ENCODE data around the gene HLA-B.
"Not testable (repeated sequence)": the region's sequence is repeated elsewhere in the genome, so short reads cannot be mapped to it uniquely, and the experiment has no call there.

Gene HLA-B

GRCh38 chr6:31383149-31383548, 26.2 kb upstream of the HLA-B start:
- DNase-seq, result no peak

DNA sequence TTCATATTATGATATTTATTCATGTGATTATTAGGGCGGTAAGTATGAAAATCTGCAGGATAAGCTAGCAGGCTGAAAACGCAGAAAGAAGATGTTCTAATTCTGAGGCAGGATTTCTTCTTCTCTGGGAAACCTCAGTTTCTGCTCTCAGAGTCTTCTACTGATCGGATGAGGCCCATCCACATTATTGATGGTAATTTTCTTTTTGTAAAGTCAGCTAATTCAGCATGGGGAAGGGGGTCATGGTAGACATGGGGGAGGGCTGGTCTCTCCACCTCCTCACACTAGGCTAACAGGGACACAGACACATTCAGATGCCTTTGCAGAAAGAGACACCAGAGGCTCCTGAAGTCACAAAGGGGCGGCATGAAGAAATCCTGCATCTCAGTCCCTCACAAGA, 24.7 kb upstream of the HLA-B start:
- no peak for DNase-seq

DNA sequence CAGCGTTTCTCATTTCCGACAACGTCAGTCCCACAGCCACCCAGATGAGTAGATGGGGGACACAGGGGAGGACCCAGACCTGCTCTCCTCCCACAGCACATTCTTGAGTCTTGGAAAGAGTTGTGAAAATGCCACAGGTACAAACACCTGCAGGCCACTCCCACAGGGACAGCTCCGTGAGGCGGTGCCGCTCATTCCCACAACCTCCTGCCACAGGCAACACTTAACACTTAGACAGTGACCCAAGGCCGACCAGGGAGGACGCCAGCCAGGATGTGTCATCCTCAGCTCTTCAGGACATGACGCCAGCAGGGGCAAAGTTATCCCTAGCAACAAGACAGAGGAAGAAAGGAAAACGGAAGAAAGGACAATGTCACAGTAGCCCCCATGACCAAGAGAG, 22.9 kb upstream of the HLA-B start:
- DNase-seq, result no peak

DNA sequence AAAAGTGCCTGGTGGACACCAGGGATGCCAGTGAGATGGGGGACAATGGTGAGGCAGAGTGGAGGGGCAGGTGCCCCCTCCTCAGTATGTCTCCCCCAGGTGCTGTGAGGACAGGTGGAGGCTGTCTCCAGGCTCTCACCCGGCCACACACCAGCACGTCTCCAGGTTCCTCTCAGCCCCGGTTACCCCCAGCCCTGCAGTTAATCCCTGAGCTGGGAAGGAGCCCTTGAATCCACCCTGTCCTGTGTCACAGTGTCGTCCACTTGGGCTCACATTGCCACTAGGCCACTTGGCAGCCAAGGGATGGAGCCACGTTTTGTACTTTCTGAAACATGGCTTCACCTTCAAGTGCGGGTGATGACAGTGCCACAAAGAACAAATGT, 21.7 kb upstream of the HLA-B start:
- no peak for DNase-seq

DNA sequence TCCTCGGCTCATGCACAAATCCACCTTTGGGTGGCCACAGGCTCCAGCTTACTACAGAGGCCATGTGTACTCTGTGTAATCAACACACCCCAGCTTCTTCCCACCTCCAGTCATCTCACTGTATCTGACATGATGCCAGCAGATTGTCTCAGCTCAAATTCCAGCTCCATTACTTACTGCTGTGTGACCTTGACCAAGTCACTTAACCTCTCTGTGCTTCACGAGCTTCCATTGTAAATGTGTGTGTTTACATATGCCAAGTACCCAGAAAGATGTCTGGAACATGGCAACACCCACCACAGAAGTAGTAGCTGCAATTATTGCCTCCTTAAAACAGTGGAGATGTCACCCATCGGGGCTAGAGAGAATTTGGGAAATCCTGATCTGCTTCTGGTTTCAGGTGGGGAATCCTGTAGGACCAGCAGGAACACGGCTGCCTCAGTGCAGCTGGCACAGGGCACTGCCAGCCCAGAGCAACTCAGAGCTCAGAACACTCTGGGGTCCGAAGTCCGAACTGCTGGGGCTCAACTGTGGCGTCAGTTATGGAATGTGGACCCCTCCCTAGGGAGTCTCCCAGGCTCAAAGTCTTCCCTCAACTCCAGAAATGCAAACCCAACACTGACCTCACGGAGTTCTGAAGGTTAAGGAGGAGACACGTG, 21.2 kb upstream of the HLA-B start:
- DNase-seq, result no peak

DNA sequence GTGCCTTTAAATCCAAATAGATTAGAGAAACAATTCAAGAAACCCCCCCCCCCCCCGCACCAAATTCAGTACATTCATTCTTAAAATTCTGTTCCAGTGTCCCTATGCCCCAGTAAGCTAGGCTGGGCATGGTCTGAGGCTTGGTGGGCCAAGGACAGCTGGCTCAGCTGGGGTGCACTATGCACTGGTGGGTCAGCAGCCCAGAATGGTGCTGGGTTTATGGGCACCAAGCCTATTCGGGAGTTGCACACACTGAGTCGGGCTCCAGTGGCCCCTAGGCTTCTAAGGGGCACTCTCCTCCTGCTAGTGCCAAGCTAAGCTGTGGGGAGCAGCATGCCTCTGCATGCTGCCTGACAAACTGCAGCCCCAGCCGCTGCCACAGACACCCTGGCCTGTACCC, 20.1 kb upstream of the HLA-B start:
- DNase-seq, result no peak

GRCh38 chr6:31375699-31376098, 18.7 kb upstream of the HLA-B start:
- DNase-seq, result no peak

GRCh38 chr6:31374118-31374517, 17.1 kb upstream of the HLA-B start:
- DNase-seq, result not testable (repeated sequence)

DNA sequence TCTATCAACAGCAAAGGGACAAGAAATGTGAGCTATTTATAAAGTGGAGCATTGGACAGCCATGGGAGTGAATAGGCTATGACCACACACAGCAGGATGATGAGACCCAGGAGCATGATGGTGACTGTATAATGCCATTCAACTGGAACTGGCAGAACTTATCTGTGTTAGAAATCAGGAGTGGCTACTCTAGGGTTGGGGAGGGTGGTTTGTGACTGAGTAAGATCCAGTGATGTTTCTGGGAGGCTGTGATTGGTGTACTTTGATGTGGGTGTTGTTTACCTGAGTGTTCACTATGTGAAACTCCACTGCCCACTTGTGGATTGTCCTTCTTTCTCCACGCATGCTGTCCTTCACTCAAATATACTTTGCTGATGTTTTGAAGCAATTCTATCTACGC, 11.5 kb upstream of the HLA-B start:
- no peak for DNase-seq

DNA sequence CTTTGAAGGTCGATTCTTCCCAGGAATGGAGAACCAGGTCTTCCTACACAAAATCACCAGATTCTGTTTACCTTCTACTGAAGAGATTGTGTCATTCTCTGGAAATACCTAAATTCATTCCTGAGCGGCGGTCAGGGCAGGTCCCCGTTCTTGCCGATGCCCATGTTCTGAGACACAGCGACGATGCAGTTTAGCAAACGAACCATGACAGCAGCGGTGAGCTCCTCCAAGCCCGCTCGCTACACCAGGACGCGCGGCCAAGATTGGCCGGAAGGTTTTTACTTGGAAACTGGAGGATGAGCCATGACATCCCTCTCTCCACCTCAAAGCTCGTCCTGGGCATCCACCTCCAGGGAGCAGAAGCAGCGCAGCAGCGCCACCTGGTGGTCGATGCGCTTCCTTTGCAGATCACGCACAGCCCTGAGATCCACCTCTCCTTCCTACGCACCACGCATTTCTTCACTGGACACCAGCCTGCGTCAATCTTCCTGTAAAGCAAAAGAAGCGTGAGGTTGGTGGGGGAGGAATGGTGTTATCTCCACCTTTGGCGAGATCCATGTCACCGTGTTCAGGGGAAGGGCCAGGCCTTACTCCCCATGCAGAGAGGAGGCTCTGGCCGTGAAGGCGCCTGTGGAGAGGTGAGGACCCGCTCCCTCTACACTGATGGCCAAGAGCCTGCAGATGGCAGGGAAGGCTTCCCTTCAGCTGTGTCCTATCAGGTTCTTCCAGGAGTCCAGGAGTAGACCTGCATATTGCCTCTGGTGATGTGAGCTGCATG, 9.9 kb upstream of the HLA-B start:
- DNase-seq, result peak; percentile 78 to 83

GRCh38 chr6:31365864-31366263, 8.9 kb upstream of the HLA-B start:
- no peak for DNase-seq

DNA sequence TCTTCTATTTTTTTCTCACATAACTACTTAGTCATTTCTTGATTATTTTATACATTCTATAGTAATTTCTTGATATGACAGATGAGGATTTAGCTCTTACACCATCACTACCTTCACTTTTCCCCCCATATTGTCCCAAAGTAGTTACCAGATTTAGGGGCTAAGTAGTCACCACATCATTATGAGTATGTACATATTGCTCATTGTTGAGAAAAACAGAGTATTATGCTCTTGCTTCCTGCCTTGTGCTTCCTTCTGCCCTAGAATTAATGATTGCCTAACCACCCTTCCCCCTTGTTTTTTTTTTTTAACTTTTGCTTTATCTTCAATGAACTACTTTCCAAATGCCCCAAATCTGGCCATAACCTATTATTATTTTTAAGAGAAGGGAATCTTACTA, 6.8 kb upstream of the HLA-B start:
- no peak for DNase-seq

DNA sequence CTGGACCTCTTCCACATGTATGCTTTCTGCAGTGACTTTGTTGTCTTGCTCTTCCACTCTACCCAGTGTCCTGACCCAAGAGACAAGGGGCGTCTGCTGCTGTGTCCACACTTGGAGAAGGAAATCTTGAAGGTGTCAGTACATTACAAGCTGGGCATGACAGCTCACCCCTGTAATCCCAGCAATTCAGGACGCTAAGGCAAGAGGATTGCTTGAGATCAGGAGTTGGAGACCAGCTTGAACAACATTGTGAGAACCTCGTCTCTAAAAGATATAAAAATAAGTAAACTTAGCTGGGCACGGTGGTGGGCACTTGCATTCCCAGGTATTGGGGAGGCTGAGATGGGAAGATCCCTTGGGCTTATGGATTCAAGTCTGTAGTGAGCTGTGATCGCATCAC, 5.8 kb upstream of the HLA-B start:
- DNase-seq, result no peak

GRCh38 chr6:31359581-31359980, 2.6 kb upstream of the HLA-B start:
- no peak for DNase-seq

GRCh38 chr6:31358302-31358701, 1.3 kb upstream of the HLA-B start:
- no peak for DNase-seq

- DNase-seq, result no peak
Observed at GRCh38 chr6:31357886-31358285, 907 bp upstream of the HLA-B start.

- no peak for DNase-seq
Observed at GRCh38 chr6:31356216-31356945, 598 bp downstream of the HLA-B start.

GRCh38 chr6:31355583-31355948, 1.4 kb downstream of the HLA-B start:
- DNase-seq, result no peak

- no peak for DNase-seq
Observed at GRCh38 chr6:31354864-31355582, 2.0 kb downstream of the HLA-B start.

DNA sequence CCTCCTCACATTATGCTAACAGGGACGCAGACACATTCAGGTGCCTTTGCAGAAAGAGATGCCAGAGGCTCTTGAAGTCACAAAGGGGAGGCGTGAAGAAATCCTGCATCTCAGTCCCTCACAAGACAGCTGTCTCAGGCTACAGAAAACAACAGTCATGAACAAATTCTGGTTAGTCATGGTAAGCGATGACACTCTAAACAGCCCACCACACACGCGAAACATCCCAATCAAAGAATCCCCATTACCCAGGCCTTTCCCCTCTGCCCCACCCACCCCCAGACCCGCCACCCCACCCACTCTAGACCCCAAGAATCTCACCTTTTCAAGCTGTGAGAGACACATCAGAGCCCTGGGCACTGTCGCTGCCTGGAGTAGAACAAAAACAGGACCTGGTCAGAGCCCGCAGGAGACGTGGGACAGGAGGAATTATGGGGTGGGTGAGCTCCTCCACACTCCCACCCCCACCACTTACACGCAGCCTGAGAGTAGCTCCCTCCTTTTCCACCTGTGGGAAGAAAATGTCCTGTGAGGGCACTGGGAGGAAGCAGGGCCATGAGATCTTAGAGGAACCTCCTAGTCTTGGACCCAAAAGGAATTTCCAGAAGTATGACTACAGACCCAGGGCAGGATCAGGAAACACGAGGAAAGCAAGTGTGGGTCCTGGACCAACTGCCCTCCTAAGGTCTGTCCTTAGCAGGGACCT, 2.7 kb downstream of the HLA-B start:
- DNase-seq, result no peak

DNA sequence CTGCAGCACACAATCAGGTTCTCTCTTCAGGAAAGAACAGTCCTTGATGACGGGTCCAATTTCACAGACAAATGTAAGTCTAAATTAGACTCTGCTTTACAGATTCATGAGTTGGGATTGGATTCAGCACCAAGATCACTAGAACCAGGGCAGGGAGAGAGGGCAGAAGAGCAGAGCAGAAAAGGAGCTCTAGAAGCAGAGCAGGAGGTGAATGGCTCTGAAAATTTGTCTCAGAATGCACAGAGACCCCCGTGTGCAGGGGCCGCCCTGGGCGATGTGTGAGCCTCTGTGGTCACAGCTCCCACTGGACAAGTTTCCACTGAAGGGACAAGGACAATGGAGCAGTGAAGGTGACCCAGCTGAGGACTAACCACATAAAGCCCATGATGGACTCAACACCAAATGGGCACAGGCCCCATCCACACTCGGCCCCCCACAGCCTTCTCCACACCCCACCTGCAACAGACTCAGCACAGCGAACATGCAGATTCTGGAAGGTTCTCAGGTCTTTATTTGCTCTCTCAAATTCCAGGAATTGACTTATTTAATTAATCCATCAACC, 3.5 kb downstream of the HLA-B start:
- DNase-seq, result no peak

DNA sequence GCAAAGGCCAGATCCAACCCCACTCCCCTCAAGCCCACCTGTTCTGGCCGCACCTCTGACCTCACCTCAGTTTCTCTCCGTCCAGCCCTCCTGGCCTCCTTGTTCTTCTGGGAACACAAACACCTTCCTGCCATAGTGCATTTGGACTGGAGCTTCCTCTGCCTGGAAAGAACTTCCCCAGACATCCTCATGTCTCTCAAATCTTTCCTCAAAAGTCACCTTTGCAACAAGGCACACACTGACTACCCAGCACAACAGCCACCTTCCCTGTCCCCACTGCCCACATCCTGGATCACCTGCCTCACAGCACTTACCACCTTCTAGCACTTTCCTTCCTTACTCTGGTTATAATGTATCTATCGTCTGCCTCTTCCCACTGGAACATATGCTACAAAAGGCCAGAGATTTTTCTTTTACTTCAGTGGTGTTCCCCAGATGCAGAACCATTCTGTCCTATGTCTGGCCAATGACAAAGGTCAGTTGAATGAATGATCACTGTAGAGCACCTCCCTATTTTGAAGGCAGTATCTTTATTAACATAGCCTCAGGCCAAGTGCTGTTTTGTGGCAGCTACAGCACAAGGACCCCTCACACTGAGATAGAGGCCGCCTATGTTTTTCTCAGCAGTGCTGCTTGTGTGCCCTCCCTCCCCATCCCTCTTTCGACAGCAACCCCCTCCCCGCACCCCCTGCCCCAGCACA, 4.1 kb downstream of the HLA-B start:
- DNase-seq, result no peak

Data from hippocampal formation (tissue), 2 donors.